Measurements from ENCODE around the gene SMIM10L2A. TPM values are rescaled to one million over a fixed set of nuclear protein-coding genes. Genes with fewer than 3 reads are reported as not detected.

SMIM10L2A gene
- total RNA-seq, 1 donor from 2014 or later = 23.6 TPM

GRCh38 chrX:135425026-135425965, 3.6 kb downstream of the SMIM10L2A start:
- no peak overlapping the region for H3K27ac Mint-ChIP-seq (ENCODE audit: unreplicated experiment)
- no peak for TF ChIP-seq CTCF (IDR thresholded peaks at IDR 0.05; ENCODE audit: unreplicated experiment)
- peaks cover 13% of the 10 kb centered on the region for H3K4me1 Mint-ChIP-seq (ENCODE audit: unreplicated experiment)
- no peak for DNase-seq (ENCODE audit: low spot score)
- H3K9me3 Mint-ChIP-seq (ENCODE audit: unreplicated experiment) = no peaks in the 10 kb centered on the region
- H3K27me3 Mint-ChIP-seq (ENCODE audit: unreplicated experiment) = peaks cover 7% of the 10 kb centered on the region
- H3K4me3 Mint-ChIP-seq (ENCODE audit: unreplicated experiment) = no peak overlapping the region
- H3K36me3 Mint-ChIP-seq (ENCODE audit: low read depth, unreplicated experiment) = peaks cover 4% of the 10 kb centered on the region

- no peaks in the 10 kb centered on the region for H3K9me3 Mint-ChIP-seq (ENCODE audit: unreplicated experiment)
Measured at GRCh38 chrX:135429429-135429828, 7.7 kb downstream of the SMIM10L2A start.

GRCh38 chrX:135431886-135432285, 10.1 kb downstream of the SMIM10L2A start:
- no peak overlapping the region for H3K4me3 Mint-ChIP-seq (ENCODE audit: unreplicated experiment)
- peaks cover 2% of the 10 kb centered on the region for H3K27me3 Mint-ChIP-seq (ENCODE audit: unreplicated experiment)
- DNase-seq (ENCODE audit: low spot score) = no peak

More at GRCh38 chrX:135429429-135429828, 7.7 kb downstream of the SMIM10L2A start:
- no peak overlapping the region for H3K27ac Mint-ChIP-seq (ENCODE audit: unreplicated experiment)
- DNase-seq (ENCODE audit: low spot score) = no peak
- peaks cover 5% of the 10 kb centered on the region for H3K4me1 Mint-ChIP-seq (ENCODE audit: unreplicated experiment)
- no peak overlapping the region for H3K4me3 Mint-ChIP-seq (ENCODE audit: unreplicated experiment)
- TF ChIP-seq CTCF (IDR thresholded peaks at IDR 0.05; ENCODE audit: unreplicated experiment) = no peak
- no peaks in the 10 kb centered on the region for H3K36me3 Mint-ChIP-seq (ENCODE audit: low read depth, unreplicated experiment)
- H3K27me3 Mint-ChIP-seq (ENCODE audit: unreplicated experiment) = peaks cover 4% of the 10 kb centered on the region

GRCh38 chrX:135432453-135432852, 10.7 kb downstream of the SMIM10L2A start:
- TF ChIP-seq CTCF (IDR thresholded peaks at IDR 0.05; ENCODE audit: unreplicated experiment) = no peak
- H3K27me3 Mint-ChIP-seq (ENCODE audit: unreplicated experiment) = peaks cover 2% of the 10 kb centered on the region

More at GRCh38 chrX:135431886-135432285, 10.1 kb downstream of the SMIM10L2A start:
- H3K9me3 Mint-ChIP-seq (ENCODE audit: unreplicated experiment) = no peaks in the 10 kb centered on the region
- no peaks in the 10 kb centered on the region for H3K36me3 Mint-ChIP-seq (ENCODE audit: low read depth, unreplicated experiment)
- no peak overlapping the region for H3K27ac Mint-ChIP-seq (ENCODE audit: unreplicated experiment)
- peaks cover 3% of the 10 kb centered on the region for H3K4me1 Mint-ChIP-seq (ENCODE audit: unreplicated experiment)
- no peak for TF ChIP-seq CTCF (IDR thresholded peaks at IDR 0.05; ENCODE audit: unreplicated experiment)

More at GRCh38 chrX:135432453-135432852, 10.7 kb downstream of the SMIM10L2A start:
- Mint-ChIP-seq H3K4me1 (ENCODE audit: unreplicated experiment) (peaks cover 3% of the 10 kb centered on the region), H3K27ac (ENCODE audit: unreplicated experiment) (no peak overlapping the region), H3K4me3 (ENCODE audit: unreplicated experiment) (no peak overlapping the region), H3K9me3 (ENCODE audit: unreplicated experiment) (no peaks in the 10 kb centered on the region), H3K36me3 (ENCODE audit: low read depth, unreplicated experiment) (no peaks in the 10 kb centered on the region)
- DNase-seq (ENCODE audit: low spot score) = no peak

Measured in endothelial cell (in vitro differentiated cells).